Stimulated activated CD4-positive, alpha-beta T cell treated with anti-CD3 and anti-CD28 coated beads, Interleukin-2, amount 100 ng/mL, for 24 hours (primary cell): ENCODE results near the gene MYO15B.
"Not testable (repeated sequence)": the region's sequence is repeated elsewhere in the genome, so short reads cannot be mapped to it uniquely, and the experiment has no call there.

Source experiments
- DNase-seq, 2 donors: peaks; one replicate each; pipeline ENCODE4 v3.0.0-alpha.2; 2020

Gene MYO15B

GRCh38 chr17:75576661-75577060, 10.9 kb upstream of the MYO15B start:
- no peak for DNase-seq

- peak; percentile 44 to 59 for DNase-seq
Measured at GRCh38 chr17:75581121-75581725, 6.4 kb upstream of the MYO15B start.

- not testable (repeated sequence) for DNase-seq
Measured at GRCh38 chr17:75583197-75583596, 4.4 kb upstream of the MYO15B start.

DNA sequence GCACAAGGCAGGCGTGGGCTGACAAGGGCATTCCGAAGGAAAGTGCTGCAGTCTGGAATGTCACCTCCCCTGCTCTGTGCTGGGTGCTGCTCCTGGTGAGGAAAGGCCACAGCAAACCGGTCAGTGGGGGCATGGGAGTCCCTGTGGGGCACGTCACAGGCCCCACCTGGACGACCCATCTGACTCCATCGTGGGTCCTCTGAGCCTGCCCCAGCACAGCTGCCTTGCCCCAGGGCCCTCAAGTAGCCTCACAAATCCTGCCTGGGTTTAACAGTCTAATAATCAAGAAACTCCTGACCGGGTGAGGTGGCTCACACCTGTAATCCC, 2.8 kb upstream of the MYO15B start:
- no peak for DNase-seq

DNA sequence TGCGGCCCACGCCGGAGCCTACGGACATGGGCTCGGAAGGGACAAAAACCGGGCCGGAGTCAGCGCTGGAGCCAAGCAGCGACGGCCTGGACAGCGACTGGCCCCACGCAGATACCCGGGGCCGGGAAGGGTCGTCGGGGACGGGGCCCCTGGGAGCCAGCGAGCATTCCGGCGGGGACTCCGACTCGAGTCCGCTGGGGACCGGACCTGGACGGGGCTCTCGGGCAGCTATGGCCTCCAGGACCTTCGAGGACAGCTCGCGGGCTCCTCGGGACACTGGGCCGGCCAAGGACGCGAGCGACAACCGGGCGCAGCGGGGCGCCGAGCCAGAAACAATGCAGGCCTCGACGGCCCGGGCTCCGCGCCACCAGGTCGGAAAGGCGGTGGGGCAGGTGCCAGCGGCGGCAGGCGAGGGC, 1.0 kb downstream of the MYO15B start:
- DNase-seq, result no peak

DNA sequence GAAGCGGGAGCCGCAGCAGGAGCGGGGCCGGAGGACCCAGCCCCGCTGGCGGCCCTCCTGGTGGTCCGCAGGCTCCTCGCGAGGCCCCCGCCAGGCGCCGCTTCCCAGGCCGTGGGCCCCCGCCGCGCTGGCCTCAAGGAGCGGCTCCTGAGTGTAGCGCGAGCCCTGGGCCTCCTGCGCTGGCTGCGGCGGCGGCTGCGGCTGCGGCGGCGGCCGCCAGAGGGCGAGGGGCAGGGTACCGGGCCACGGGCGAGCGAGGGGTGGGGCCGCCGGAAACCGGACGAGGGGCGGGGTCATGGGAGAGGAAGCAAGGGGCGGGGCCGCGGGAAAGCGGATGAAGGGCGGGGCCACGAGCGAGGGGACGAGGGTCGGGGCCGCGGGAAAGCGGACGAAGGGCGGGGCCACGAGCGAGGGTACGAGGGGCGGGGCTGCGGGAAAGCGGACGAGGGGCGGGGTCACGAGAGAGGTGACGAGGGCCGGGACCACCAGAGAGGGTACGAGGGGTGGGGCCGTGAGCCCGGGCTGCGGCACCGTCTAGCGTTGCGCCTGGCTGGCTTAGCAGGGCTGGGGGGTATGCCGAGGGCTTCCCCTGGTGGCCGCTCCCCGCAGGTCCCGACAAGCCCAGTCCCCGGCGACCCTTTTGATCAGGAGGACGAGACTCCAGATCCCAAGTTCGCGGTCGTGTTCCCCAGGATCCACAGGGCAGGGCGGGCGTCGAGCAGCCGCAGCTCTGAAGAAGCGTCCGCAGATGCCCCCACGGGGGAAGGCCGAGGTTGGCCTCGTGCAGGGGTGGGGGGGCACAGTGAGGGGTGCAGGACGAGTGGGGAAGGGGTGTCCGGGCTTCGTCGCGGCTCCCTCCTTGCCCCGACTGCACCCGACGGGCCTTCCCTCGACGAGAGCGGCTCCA, 1.7 kb downstream of the MYO15B start:
- DNase-seq, result peak; percentile 99

GRCh38 chr17:75589919-75590303, 2.3 kb downstream of the MYO15B start:
- DNase-seq, result no peak

DNA sequence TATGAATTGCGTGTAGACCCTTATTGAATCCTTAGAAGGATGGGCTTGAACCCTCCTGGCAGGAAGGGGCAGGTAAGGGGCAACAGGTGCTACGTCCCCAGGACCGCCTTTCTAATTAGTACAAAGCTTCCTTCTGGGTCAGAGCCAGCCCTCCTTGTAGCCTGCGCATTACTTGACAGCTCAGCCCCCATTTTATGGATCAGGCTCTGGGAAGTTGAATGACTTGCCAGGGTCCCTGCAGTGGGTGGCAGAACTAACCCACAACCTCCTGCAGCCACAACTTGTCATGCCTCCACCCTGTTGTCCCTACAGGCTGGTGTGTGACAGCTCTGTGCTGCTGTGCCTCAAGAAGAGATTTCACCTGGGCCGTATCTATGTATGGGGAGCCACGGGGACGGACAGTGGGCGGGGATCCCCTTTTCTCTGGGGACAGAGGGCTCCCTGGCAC, 2.7 kb downstream of the MYO15B start:
- DNase-seq, result no peak

- DNase-seq, result no peak
Measured at GRCh38 chr17:75590849-75591721, 3.5 kb downstream of the MYO15B start.

DNA sequence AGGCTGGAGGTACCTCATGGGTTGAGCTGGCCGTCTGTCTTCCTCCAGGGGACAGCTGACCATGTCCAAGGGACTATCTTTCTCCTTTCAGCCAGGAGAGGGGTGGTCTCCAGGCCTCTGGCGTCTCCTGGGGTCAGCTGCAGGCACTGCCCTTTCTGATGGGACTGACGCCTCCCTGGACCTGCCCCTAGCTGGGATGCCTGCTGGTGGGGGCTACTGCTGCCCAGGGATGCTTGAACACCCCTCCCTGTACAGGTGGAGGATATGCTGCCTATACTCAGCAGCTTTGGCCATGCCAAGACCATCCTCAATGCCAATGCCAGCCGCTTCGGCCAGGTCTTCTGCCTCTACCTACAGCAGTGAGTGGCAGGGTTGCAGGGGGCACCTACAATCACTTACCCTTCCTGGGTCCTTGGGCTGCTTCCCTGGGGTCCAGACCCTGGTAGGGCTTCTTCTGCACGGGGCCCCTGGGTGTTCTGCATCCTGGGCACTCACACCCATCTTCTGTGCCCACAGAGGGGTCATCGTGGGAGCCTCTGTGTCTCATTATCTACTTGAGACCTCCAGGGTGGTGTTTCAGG, 4.2 kb downstream of the MYO15B start:
- no peak for DNase-seq

- no peak for DNase-seq
Measured at GRCh38 chr17:75592348-75593020, 4.9 kb downstream of the MYO15B start.

DNA sequence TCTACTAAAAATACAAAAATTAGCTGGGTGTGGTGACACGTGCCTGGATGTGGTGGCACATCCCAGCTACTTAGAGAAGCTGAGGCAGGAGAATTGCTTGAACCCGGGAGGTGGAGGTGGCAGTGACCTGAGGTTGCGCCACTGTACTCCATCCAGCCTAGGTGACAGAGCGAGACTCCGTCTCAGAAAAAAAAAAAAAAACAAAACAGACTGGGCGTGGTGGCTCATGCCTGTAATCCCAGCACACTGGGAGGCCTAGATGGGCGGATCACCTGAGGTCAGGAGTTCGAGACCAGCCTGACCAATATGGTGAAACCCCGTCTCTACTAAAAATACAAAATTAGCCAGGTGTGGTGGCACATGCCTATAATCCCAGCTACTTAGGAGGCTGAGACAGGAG, 5.8 kb downstream of the MYO15B start:
- not testable (repeated sequence) for DNase-seq

- no peak for DNase-seq
Measured at GRCh38 chr17:75594499-75595283, 7.1 kb downstream of the MYO15B start.

DNA sequence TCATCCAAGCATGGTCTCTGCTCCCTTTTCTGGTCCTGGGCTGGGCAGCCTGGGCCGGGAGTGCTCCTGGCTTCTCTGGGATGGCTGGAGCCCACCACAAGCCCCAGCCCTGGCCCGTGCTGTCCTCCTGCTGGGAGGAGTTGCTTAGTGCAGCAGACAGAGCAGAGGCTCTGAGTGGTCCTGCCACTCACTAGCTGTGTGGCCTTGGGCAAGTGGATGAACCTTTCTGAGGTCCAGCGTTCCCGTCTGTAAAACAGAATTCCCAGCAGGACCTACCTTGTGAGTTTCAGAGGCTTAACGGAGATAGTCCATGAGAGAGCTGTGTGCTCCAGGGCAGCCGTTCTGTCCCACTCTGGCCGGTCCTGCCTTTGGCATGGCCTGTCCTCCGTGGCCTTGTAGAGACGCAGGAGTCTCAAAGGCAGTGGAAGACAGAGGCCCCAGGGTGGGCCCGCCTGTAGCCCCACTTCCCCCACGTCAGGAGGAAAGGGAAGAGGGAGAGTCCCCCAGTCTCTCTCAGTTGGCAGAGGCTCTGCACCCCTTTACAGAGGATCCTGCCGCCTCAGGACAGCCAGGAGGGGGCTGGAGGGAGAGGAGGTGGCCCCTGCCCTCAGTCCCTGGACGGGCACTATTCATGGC, 7.8 kb downstream of the MYO15B start:
- no peak for DNase-seq

- DNase-seq, result no peak
Measured at GRCh38 chr17:75595920-75596313, 8.3 kb downstream of the MYO15B start.

DNA sequence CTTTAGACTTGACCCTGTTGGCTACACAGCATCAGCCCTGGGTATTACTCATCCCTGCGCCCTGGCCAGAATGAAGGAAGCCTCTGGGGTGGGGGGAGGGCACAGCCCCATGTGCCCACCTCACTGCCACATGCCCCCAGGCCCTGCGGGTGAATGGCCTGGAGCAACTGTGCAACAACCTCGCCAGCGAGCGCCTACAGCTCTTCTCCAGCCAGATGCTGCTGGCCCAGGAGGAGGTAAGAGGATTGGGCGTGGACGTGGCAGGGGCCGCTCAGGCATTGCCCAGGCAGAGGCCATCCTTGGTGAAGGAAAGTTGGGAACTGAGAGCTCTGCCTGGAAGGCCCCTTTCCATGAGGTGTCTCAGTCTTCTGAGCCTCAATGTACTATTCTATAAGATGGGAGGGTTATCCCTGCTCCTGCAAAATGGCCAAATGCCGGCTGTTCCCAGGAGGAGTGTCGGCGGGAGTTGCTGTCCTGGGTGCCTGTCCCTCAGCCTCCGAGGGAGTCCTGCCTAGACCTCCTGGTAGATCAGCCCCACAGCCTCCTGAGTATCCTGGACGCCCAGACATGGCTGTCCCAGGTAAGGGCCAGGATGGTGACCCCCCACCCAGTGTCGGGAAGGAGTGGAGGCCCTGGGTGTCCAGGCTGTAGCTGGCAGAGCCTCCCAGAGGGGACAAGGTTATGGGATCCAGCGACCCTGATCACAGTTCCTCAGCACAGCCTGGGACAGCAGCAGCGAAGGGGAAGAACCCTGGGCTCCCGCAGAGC, 8.9 kb downstream of the MYO15B start:
- DNase-seq, result no peak

- peak; percentile 71 to 77 for DNase-seq
Measured at GRCh38 chr17:75601057-75601987, 13.7 kb downstream of the MYO15B start.

- no peak for DNase-seq
Measured at GRCh38 chr17:75602644-75603043, 15.0 kb downstream of the MYO15B start.

GRCh38 chr17:75603123-75603522, 15.5 kb downstream of the MYO15B start:
- no peak for DNase-seq
